Measurements from ENCODE around the gene EEIG2. TPM values are rescaled to one million over a fixed set of nuclear protein-coding genes. Genes with fewer than 3 reads are reported as not detected.

EEIG2 gene
- total and polyA plus RNA-seq, 9 donors: 5.3 to 37.8 (median 11.3) TPM

GRCh38 chr1:108524676-108525075 lies 35.2 kb upstream of the EEIG2 start:
- Histone ChIP-seq H3K9me3 (no peaks in the 10 kb centered on the region), H3K27ac (no peak overlapping the region), H3K36me3 (no peaks in the 10 kb centered on the region), H3K27me3 (no peaks in the 10 kb centered on the region), H3K4me3 (no peak overlapping the region), H3K4me1 (ENCODE audit: insufficient read depth) (peaks cover 1% of the 10 kb centered on the region)
- TF ChIP-seq, protein P1, sequence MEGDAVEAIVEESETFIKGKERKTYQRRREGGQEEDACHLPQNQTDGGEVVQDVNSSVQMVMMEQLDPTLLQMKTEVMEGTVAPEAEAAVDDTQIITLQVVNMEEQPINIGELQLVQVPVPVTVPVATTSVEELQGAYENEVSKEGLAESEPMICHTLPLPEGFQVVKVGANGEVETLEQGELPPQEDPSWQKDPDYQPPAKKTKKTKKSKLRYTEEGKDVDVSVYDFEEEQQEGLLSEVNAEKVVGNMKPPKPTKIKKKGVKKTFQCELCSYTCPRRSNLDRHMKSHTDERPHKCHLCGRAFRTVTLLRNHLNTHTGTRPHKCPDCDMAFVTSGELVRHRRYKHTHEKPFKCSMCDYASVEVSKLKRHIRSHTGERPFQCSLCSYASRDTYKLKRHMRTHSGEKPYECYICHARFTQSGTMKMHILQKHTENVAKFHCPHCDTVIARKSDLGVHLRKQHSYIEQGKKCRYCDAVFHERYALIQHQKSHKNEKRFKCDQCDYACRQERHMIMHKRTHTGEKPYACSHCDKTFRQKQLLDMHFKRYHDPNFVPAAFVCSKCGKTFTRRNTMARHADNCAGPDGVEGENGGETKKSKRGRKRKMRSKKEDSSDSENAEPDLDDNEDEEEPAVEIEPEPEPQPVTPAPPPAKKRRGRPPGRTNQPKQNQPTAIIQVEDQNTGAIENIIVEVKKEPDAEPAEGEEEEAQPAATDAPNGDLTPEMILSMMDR (IDR thresholded peaks at IDR 0.05): no peak
- TF ChIP-seq EP300 (IDR thresholded peaks at IDR 0.05) (no peak), POLR2A (IDR thresholded peaks at IDR 0.05) (no peak)
- 89 to 93% (median 90%) methylated on average over 3 of the region's 3 CpGs for whole genome bisulfite sequencing, 3 donors
- intact Hi-C loops (cut with DNase I): no loop called here
- no peak for DNase-seq

- Histone ChIP-seq H3K9me3 (no peaks in the 10 kb centered on the region), H3K4me3 (no peak overlapping the region), H3K36me3 (no peaks in the 10 kb centered on the region), H3K27me3 (no peaks in the 10 kb centered on the region), H3K4me1 (ENCODE audit: insufficient read depth) (no peaks in the 10 kb centered on the region), H3K27ac (no peak overlapping the region)
- TF ChIP-seq EP300 (IDR thresholded peaks at IDR 0.05) (no peak), POLR2A (IDR thresholded peaks at IDR 0.05) (no peak)
- TF ChIP-seq, protein P1 (IDR thresholded peaks at IDR 0.05): no peak
- no peak for DNase-seq
- intact Hi-C loops (cut with DNase I): no loop called here
- WGBS, 3 donors: 38 to 50% (median 44%) methylated on average over 3 of the region's 3 CpGs
Measured at GRCh38 chr1:108527135-108527534, 32.8 kb upstream of the EEIG2 start.

- H3K36me3 ChIP-seq: no peaks in the 10 kb centered on the region
- intact Hi-C loops (cut with DNase I): no loop called here
Measured at GRCh38 chr1:108527837-108528236, 32.1 kb upstream of the EEIG2 start.

GRCh38 chr1:108531444-108531843 lies 28.5 kb upstream of the EEIG2 start:
- no peak overlapping the region for H3K4me3 ChIP-seq
- no peak for DNase-seq
- no peaks in the 10 kb centered on the region for H3K27me3 ChIP-seq
- no peaks in the 10 kb centered on the region for H3K36me3 ChIP-seq
- intact Hi-C loops (cut with DNase I): no loop called here
- H3K27ac ChIP-seq: no peak overlapping the region
- WGBS, 3 donors: 41 to 63% (median 56%) methylated on average over 4 of the region's 4 CpGs
- no peaks in the 10 kb centered on the region for H3K4me1 ChIP-seq (ENCODE audit: insufficient read depth)
- H3K9me3 ChIP-seq: no peaks in the 10 kb centered on the region
- TF ChIP-seq EP300 (IDR thresholded peaks at IDR 0.05) (no peak), POLR2A (IDR thresholded peaks at IDR 0.05) (no peak)
- TF ChIP-seq, protein P1 (IDR thresholded peaks at IDR 0.05): no peak

More at GRCh38 chr1:108527837-108528236, 32.1 kb upstream of the EEIG2 start:
- Histone ChIP-seq H3K9me3 (no peaks in the 10 kb centered on the region), H3K4me3 (no peak overlapping the region), H3K4me1 (ENCODE audit: insufficient read depth) (no peaks in the 10 kb centered on the region), H3K27ac (no peak overlapping the region), H3K27me3 (no peaks in the 10 kb centered on the region)
- 90 to 96% (median 94%) methylated on average over 2 of the region's 2 CpGs for WGBS, 3 donors
- DNase-seq: no peak
- TF ChIP-seq EP300 (IDR thresholded peaks at IDR 0.05) (no peak), POLR2A (IDR thresholded peaks at IDR 0.05) (no peak)
- TF ChIP-seq, protein P1 (IDR thresholded peaks at IDR 0.05): no peak
